Measurements from ENCODE around the gene EIF3A.
"Not testable (repeated sequence)": the region's sequence is repeated elsewhere in the genome, so short reads cannot be mapped to it uniquely, and the experiment has no call there.

The EIF3A gene

DNA sequence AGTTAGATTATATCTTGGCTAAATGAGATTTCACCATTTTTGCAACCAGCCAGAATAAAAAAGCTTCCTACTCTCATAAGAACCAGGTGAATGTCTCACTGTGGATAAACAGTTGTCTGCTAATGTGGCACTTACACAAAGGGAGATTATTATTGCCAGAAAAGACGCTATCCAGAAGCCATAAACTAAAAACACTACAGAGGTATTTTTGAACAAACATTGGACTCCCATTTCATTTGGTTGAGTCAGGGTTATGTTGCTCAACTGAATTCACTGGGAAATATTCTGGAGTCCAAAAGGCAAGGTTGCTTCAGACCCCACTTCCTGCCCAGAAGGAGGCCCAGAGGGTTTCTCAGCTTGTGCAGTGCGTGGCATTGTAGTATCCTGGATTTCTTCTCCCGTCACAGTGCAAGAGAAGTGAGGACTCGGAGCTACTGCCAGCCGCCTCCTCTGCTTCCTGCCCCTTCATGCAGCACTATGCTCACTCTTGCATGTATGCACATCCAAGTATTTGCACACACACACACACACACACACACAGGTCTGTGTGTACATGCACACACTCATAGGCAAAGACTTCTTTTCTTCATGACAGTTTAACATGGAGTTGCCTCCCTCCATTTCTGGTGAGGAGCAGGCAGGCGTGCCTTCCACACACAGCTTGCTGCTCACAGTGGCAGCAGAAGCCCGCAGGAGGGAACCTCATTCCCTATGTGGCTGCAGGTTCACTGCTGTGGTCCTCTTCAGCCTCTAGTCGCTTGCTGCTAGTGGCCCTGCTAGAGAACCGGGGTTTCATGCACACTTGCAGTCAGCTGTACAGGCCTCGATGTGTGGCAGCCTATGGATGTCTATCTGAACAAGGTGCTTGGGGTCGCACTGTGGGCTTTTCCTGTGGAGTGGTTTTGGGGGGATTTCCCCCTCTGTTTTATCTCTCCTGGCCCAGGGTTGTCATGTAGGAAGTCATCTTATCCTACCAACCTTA, 33.4 kb upstream of the EIF3A start:
- no peak for TF ChIP-seq POLR2A (IDR thresholded peaks at IDR 0.05; ENCODE audit: low read depth, low read length)
- TF ChIP-seq POLR2AphosphoS5 (IDR thresholded peaks at IDR 0.05; ENCODE audit: low read depth, low read length): no peak
- TF ChIP-seq TAF1 (IDR thresholded peaks at IDR 0.05; ENCODE audit: borderline replicate concordance, low read depth, low read length): no peak
- DNase-seq (ENCODE audit: insufficient read length): no peak
- no peak for FAIRE-seq

DNA sequence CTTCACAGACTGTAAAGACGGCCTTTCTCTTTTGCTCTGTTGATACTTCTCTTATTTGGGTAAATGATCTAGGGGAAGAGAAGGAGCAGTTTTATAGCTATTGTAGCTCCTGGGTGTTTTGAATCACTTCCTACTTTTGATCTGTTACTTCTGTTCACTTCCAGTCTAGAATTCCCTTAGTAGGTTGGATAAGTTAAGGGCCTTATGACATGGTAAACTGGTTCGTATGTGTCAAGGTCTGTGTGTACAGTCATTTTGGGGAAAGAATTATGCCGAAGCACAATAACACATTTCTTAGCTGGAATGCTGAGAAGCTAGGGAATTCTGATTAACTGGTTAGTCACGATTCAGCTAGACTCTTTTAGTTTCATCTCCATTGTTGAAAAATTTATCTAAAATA, 31.4 kb upstream of the EIF3A start:
- no peak for FAIRE-seq
- no peak for TF ChIP-seq POLR2A (IDR thresholded peaks at IDR 0.05; ENCODE audit: low read depth, low read length)
- TF ChIP-seq POLR2AphosphoS5 (IDR thresholded peaks at IDR 0.05; ENCODE audit: low read depth, low read length): no peak
- TF ChIP-seq TAF1 (IDR thresholded peaks at IDR 0.05; ENCODE audit: borderline replicate concordance, low read depth, low read length): no peak
- no peak for DNase-seq (ENCODE audit: insufficient read length)

DNA sequence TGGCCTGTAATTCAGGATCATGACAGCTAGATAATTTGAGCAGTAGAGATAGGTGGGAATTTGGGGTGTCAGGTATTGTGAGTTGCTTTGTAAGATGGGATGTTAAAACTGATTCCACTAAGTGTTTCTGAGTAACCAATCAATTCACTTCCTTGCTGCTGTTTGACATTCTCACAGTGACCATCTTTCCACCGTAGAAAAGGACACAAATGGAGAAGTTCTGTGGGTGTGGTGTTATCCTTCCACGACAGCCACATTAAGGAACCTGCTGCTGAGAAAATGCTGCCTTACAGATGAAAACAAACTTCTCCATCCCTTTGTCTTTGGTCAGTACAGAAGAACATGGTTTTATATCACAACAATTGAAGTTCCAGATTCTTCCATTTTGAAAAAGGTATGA, 27.2 kb upstream of the EIF3A start:
- not testable (repeated sequence) for DNase-seq (ENCODE audit: insufficient read length); FAIRE-seq

DNA sequence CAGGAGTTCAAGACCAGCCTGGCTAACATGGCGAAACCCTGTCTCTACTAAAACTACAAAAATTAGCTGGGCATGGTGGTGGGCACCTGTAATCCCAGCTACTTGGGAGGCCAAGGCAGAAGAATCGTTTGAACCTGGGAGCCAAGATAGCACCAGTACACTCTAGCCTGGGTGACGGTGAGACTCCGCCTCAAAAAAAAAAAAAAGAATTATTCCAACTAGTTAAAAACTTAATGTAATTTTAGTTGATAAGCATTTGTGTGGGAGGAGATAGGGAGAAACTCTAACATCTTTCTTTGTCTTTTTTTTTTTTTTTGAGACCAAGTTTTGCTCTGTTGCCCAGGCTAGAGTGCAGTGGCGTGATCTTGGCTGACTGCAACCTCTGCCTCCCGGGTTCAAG, 26.5 kb upstream of the EIF3A start:
- not testable (repeated sequence) for FAIRE-seq; DNase-seq (ENCODE audit: insufficient read length)

DNA sequence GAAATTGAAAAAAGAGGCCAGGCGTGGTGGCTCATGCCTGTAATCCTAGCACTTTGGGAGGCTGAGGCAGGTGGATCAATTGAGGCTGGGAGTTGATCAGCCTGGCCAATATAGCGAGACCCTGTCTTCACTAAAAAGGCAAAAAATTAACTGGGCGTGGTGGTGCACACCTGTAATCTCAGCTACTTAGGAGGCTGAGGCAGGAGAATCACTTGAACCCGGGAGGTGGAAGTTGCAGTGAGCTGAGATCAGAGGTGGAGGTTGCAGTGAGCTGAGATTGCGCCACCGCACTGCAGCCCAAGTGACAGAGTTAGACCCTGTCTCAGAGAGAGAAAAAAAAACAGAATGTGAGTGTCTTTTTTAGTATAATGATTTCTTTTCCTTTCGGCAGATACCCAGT, 25.3 kb upstream of the EIF3A start:
- FAIRE-seq; DNase-seq (ENCODE audit: insufficient read length): not testable (repeated sequence)

DNA sequence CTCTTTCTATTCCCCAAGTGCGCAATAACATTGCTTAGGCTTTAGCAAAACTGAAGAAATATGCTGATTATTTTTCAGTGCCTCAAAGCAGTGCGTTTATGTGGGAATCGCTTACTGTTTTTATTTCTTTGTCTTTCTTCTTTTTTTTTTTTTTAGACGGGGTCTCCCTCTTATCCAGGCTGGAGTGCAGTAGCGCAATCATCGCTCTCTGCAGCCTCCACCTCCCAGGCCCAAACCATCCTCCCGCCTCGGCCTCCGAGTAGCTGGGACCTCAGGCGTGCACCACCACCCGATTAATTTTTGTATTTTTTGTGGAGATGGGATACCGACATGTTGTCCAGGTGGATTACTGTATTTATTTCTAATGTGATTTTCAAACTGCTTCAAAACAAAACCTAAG, 24.5 kb upstream of the EIF3A start:
- DNase-seq (ENCODE audit: insufficient read length): no peak
- no peak for TF ChIP-seq POLR2AphosphoS5 (IDR thresholded peaks at IDR 0.05; ENCODE audit: low read depth, low read length)
- TF ChIP-seq TAF1 (IDR thresholded peaks at IDR 0.05; ENCODE audit: borderline replicate concordance, low read depth, low read length): no peak
- no peak for TF ChIP-seq POLR2A (IDR thresholded peaks at IDR 0.05; ENCODE audit: low read depth, low read length)
- no peak for FAIRE-seq

DNA sequence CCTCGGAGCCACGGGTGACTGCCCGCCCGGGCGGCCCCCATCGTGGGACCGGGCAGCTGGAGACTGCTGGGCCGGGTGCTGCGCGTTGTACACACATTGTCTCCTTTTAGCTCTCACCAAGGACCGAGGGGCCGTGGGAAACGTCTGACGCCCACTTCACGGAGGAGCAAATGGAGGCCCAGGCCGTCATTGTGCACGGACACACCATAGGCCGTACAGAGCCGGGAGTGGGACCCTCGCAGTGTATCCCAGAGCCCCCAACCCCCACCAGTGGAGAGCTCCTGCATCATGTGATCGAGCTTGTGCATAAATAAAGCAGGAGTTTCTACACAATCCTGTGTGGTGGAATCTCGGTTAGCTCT, 24.0 kb upstream of the EIF3A start:
- FAIRE-seq: no peak
- no peak for TF ChIP-seq POLR2A (IDR thresholded peaks at IDR 0.05; ENCODE audit: low read depth, low read length)
- no peak for TF ChIP-seq TAF1 (IDR thresholded peaks at IDR 0.05; ENCODE audit: borderline replicate concordance, low read depth, low read length)
- no peak for TF ChIP-seq POLR2AphosphoS5 (IDR thresholded peaks at IDR 0.05; ENCODE audit: low read depth, low read length)

DNA sequence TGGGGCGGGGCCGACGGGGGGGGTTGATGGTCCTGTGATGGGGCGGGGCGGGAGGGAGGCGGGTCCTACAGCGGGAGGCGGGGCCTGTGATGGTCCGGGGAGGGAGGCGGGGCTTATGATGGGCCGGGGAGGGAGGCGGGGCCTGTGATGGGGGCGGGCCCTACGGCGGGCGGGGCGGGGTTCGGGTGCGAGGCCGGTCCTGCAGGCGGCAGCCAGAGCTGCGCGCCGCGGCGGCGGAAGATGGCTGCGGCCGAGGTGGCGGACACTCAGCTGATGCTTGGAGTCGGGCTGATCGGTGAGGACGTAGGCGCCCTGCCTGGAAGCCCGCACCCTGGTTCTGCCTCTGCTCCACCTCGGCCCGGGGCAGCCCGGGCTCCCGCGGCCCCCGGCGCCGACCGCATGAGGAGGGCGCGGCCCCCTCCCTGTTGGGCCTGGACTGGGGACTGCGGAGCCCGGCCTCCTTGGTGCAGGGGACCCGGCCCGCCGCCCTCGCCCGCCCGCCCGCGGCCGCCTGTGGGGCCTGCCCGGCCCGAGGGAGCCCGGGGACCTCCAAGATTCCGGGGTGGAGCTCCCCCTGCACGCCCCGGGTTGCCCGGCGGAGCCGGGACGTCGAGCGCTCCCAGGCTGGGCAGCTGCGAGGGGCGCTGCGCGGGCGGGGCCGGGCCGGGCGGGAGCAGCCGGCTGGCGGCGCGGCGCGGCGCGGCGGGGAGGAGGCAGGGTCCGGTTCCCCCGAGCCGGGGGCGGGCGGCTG, 23.5 kb upstream of the EIF3A start, which contains the start of gene DENND10:
Gene DENND10, plus strand, starts transcription at position 211 of the 751 bp plus-strand sequence. Its CDS starts 30 bp downstream, at position 241.
- peak; percentile 79 for TF ChIP-seq POLR2AphosphoS5 (IDR thresholded peaks at IDR 0.05; ENCODE audit: low read depth, low read length)
- TF ChIP-seq POLR2A (IDR thresholded peaks at IDR 0.05; ENCODE audit: low read depth, low read length): peak; percentile 89
- peak; percentile 52; the same call in 1 of the 2 replicates for TF ChIP-seq TAF1 (IDR thresholded peaks at IDR 0.05; ENCODE audit: borderline replicate concordance, low read depth, low read length)
- DNase-seq (ENCODE audit: insufficient read length) (peak; percentile 88), FAIRE-seq (peak; percentile 91)

More for the DNA sequence above, 24.0 kb upstream of the EIF3A start:
- DNase-seq (ENCODE audit: insufficient read length): no peak

DNA sequence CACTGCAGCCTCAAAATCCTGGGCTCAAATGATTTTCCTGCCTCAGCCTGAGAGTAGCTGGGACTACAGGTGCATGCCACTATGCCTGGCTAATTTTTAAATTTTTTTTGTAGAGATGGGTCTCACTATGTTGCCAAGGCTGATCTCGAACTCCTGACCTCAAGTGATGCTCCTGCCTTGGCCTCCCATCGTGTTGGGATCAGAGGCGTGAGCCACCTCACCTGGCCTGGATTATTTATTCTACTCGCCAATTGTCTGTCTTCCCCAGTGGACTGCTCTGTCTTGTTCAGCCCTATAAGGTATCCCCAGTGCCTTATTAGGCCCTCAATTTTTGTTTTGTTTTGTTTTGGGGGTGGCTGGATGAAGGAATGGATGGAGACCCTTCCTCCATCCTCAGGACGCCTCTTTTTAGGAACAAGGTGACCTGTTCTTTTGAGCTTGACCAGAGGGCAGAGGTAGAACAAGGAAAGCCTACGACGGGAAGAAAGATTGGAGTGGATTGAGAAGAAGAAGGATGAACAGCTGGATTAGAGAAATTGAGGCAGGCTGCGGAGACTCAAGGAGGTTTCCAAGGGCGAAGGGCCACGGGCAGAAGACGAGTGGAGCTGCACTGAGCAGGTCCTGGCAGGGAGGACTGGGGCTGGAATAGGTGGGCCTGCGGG, 22.8 kb upstream of the EIF3A start:
- FAIRE-seq: no peak

DNA sequence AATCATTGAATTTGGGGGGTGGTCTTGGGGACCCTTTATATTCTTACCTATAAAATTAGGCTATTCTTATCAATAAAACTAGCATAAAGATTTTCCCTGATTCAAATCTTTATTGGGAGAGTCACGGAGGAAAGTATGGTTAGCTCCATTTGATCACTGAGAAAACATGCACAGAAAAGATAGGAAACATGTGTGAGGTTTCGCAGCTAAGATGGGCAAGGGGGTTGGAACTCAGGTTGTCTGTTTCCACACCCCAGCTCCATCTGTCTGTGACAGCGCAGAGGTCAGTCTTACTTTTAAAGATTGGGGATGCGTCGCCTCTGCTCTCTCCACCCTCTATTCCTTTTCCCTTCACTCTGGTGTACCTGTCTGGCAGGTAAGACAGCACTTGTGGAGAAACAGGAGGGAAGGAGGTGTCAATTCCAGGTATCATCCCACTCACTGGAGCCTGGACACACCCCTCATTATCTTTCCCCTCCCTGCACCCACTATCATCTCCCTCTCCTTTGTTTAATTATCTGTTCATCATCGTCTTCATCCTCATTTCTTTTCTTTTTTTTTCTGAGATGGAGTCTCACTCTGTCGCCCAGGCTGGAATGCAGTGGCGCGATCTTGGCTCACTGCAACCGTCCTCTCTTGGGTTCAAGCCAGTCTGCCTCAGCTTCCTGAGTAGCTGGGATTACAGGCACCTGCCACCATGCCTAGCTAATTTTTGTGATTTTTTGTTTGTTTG, 20.9 kb upstream of the EIF3A start:
- TF ChIP-seq POLR2AphosphoS5 (IDR thresholded peaks at IDR 0.05; ENCODE audit: low read depth, low read length) (no peak), POLR2A (IDR thresholded peaks at IDR 0.05; ENCODE audit: low read depth, low read length) (no peak), TAF1 (IDR thresholded peaks at IDR 0.05; ENCODE audit: borderline replicate concordance, low read depth, low read length) (no peak)
- DNase-seq (ENCODE audit: insufficient read length): no peak
- no peak for FAIRE-seq

More for the DNA sequence above, 22.8 kb upstream of the EIF3A start:
- DNase-seq (ENCODE audit: insufficient read length): no peak
- TF ChIP-seq TAF1 (IDR thresholded peaks at IDR 0.05; ENCODE audit: borderline replicate concordance, low read depth, low read length) (no peak), POLR2AphosphoS5 (IDR thresholded peaks at IDR 0.05; ENCODE audit: low read depth, low read length) (no peak)

DNA sequence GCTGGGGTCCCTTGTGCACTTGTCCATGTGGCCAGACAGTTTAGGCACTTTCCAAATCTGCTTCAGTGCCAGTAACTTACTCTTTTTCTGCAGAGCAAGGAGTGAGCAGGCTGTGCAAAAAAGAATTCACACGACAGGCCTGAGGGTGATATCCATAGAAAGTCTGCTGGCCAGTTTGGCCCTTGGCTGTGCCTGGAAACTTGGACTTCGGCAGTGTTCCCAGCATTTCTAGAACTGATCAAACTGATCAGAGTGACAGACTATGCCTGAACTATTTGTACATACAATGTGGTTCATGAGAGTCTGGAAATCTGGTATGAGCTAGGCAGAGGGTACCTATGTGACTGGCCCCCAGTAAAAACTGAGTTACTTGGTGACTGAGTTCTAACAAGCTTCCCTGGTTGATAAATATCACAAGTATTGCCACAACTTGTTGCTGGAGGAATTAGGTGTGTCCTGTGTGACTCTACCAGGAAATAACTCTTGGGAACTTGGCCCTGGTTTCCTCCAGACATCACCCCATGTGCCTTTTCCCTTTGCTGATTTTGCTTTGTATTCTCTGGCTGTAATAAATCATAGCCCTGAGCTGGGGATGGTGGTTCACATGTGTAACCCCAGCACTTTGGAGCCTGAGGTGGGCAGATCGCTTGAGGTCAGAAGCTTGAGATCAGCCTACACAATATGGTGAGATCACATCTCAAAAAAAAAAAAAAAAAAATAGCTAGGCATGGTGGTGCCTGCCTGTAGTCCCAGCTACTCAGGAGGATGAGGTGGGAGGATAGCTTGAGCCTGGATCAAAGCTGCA, 20.0 kb upstream of the EIF3A start:
- no peak for DNase-seq (ENCODE audit: insufficient read length)
- TF ChIP-seq POLR2A (IDR thresholded peaks at IDR 0.05; ENCODE audit: low read depth, low read length) (no peak), TAF1 (IDR thresholded peaks at IDR 0.05; ENCODE audit: borderline replicate concordance, low read depth, low read length) (no peak), POLR2AphosphoS5 (IDR thresholded peaks at IDR 0.05; ENCODE audit: low read depth, low read length) (no peak)
- no peak for FAIRE-seq

Measured in GM12892 (cell line).